ENCODE results near the gene FLNA. TPM values are rescaled to one million over a fixed set of nuclear protein-coding genes. Genes with fewer than 3 reads are reported as not detected.

FLNA gene
- polyA plus RNA-seq, 1 donor from 2014 or later, result 396 TPM

- no peaks in the 10 kb centered on the region for H3K27me3 Mint-ChIP-seq
- H3K9me3 Mint-ChIP-seq, result peaks cover 0 to 2% (median 0%) of the 10 kb centered on the region in 3 donors
- H3K27ac Mint-ChIP-seq, result peak overlapping the region; percentile 39 to 99 (median 44)
- peak overlapping the region; percentile 52 to 93 (median 82) for H3K4me3 Mint-ChIP-seq
- H3K36me3 Mint-ChIP-seq, result no peaks in the 10 kb centered on the region
- peaks cover 9 to 11% (median 11%) of the 10 kb centered on the region in 3 donors for H3K4me1 Mint-ChIP-seq
These were observed 811 bp downstream of the FLNA start for GRCh38 chrX:154373340-154374306.

- H3K36me3 Mint-ChIP-seq, result no peaks in the 10 kb centered on the region
- peak overlapping the region; percentile 72 to 93 (median 86) for H3K4me3 Mint-ChIP-seq
- H3K27me3 Mint-ChIP-seq, result no peaks in the 10 kb centered on the region
- peaks cover 0 to 2% (median 0%) of the 10 kb centered on the region in 3 donors for H3K9me3 Mint-ChIP-seq
- H3K27ac Mint-ChIP-seq, result peak overlapping the region; percentile 44 to 99 (median 93)
- peaks cover 10 to 15% (median 12%) of the 10 kb centered on the region in 3 donors for H3K4me1 Mint-ChIP-seq
These were observed 1.8 kb downstream of the FLNA start for GRCh38 chrX:154372612-154373022.

GRCh38 chrX:154371789-154372300 is 2.6 kb downstream of the FLNA start:
- H3K27me3 Mint-ChIP-seq, result no peaks in the 10 kb centered on the region
- no peaks in the 10 kb centered on the region for H3K9me3 Mint-ChIP-seq
- no peaks in the 10 kb centered on the region for H3K36me3 Mint-ChIP-seq
- H3K4me1 Mint-ChIP-seq, result peaks cover 10 to 15% (median 12%) of the 10 kb centered on the region in 3 donors
- peak overlapping the region; percentile 44 to 99 (median 93) for H3K27ac Mint-ChIP-seq
- H3K4me3 Mint-ChIP-seq, result peak overlapping the region; percentile 77 to 99 (median 89)

DNA sequence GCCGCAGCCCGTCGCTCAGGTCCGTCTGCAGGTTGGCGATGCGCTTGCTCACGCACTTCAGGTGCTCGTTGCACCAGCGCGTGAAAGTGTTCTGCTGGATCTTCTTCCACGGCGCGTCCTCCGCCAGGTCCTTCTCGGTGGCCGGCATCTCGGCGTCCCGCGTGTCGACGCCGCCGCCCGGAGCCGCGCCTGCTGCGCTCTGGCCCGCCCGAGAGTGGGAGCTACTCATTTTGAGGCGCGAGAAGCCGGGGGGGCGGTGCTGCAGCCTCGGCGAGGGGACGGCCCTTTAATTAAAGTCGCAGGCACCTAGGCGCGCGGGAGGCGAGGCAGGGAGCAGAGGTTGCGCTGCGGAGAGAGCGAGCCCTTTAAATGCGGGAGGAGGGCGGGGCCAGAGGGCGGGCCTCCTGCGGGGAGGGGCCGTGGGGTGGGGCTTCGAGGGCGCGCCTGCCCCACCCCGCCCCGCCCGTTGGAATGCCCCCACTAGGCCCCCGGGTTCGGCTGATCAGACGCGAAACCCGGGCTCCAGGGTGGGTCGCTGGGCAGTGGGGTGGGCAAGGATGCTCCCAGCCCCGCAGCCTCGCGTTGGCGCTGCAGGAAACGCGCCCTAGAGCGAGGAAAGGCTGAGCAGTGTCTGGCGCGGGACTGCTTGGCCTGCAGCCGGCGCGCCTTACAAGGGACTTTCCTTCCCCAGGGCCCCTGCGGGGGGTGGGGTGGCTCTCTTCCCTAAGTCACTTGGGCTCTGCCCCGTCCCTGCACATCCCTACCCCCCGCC is 3.2 kb downstream of the FLNA start:
- Mint-ChIP-seq H3K36me3 (no peaks in the 10 kb centered on the region), H3K4me1 (peaks cover 10 to 15% (median 12%) of the 10 kb centered on the region in 3 donors)

GRCh38 chrX:154370300-154371016 is 4.0 kb downstream of the FLNA start:
- Mint-ChIP-seq H3K4me1 (peaks cover 10 to 15% (median 13%) of the 10 kb centered on the region in 3 donors), H3K27me3 (no peaks in the 10 kb centered on the region), H3K4me3 (peak overlapping the region; percentile 92 to 99 (median 98)), H3K36me3 (no peaks in the 10 kb centered on the region), H3K9me3 (no peaks in the 10 kb centered on the region), H3K27ac (peak overlapping the region; percentile 94 to 99 (median 94))

More for the DNA sequence above, 3.2 kb downstream of the FLNA start:
- H3K9me3 Mint-ChIP-seq, result no peaks in the 10 kb centered on the region
- H3K27me3 Mint-ChIP-seq, result no peaks in the 10 kb centered on the region
- peak overlapping the region; percentile 84 to 99 (median 94) for H3K4me3 Mint-ChIP-seq
- peak overlapping the region; percentile 74 to 99 (median 84) for H3K27ac Mint-ChIP-seq

DNA sequence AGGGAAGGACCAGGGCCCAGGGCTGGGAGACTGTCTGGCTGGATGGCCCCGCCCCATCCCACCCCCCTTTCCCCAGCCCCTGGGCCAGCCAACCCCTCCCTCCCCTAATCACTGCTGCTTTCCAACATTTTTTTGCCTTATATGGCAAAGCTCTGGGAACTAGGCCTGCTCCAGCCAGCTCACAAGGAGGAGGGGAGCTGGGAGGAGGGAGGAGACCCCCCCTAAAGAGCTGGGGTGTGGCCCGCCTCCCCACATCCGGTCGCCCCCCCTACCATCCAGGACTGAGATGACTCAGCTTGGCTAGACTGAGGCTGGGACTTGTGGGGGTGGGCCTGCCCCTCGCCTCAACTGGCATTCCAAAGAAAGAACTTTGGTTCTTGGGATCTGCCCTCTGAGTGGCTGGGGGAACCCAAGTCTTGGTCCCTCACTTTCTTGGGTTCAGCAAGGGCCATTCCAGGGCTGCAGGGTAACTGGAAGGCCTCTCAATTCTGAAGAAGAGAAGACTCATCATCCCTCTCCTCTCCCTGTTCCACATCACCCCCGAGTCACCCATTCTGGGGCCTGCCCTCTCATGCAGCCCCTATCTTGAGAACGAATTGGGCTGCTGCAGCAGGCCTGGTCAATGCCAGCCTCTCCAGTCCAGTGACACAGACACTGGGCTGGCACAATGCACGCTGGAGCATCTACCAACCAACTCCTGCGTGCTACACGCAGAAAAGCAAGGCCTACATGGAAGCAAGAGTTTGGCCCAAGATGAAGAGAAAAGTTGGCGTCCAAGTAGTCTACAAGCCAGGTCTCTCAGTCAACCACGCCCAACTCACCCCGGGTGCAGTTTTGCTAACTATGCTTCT is 4.8 kb downstream of the FLNA start:
- H3K4me3 Mint-ChIP-seq, result peak overlapping the region; percentile 92 to 99 (median 98)
- no peaks in the 10 kb centered on the region for H3K27me3 Mint-ChIP-seq
- H3K36me3 Mint-ChIP-seq, result no peaks in the 10 kb centered on the region
- peaks cover 10 to 15% (median 13%) of the 10 kb centered on the region in 3 donors for H3K4me1 Mint-ChIP-seq
- H3K9me3 Mint-ChIP-seq, result no peaks in the 10 kb centered on the region
- H3K27ac Mint-ChIP-seq, result peak overlapping the region; percentile 94 to 99 (median 94)

DNA sequence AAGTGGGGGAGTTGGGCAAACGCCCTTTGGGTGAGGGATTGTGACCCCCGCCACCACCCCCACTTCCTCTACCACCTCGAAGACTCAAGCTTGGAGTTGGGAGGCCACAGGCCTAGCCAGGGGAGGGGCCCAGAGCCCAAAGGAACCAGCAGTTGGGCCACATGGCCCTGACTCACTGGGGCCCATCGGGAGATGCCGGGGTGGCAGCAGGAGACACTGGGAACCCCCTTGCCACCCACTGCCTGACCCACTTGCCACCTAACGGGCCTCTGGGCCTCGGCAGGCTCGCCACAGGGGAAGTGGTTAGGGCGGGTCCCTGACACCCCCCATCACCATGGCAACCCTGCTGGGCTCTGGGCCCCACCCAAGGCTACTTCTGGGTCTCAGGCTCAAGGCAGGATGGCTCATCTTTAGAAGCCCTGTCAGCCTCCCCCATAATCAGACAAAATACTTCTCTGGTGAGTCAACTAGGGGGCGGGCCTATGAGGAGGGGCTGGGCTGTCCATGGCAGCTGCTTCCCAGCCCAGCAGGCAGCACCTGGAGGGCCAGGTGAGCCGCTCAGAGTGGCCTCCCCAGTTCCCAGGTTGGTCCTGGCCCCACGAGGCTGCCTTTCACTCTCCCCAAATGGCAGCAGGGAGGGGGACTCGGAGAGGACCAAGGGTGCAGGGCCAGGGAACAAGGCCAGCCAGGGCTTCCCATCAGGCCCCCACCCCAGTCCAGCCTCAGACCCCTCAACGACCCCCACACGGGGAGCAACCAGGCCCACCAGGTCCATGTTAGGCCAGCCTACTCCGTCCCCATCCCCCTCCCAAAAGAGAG is 5.6 kb downstream of the FLNA start:
- peak overlapping the region; percentile 90 to 99 (median 92) for H3K27ac Mint-ChIP-seq

DNA sequence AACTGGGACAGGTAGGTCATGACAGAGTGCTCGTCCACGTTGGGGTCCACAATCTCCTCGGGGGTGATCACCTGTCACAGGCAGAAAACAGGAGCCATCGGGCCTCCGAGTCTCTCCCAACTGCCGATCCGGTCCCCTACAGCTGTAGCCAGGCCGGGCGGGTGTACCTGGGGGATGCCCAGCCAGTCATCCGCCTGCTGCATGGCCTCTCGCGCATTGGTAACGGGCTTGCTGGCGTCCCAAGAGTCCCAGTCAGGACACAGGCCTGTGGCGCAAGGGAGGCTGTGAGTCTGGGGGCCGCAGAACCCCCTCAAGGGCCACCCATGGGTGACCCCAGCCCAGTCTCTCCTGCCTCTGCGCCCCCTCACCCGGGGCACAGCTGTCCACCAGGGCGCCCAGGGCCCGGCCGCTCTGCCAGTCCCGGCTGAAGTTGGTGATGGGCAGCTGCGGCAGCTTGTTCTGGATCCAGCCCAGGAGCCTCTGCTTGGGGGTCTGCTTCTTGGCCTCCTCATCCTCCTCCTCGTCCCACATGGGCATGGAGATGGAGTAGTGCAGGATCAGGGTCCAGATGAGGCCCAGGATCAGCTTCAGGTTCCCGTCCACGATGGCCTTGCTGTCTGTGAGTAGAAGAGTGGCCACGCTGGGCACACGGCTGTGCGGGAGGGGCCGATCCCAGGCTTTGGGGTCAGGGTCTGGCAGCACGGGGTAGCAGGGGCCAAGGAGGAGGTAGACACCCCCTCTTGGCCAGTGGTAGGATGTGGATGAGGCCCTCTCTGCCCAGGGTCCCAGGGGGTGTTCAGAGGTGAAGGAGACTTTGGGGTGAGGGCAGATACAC is 6.7 kb downstream of the FLNA start:
- Mint-ChIP-seq H3K27ac (peak overlapping the region; percentile 90 to 99 (median 92)), H3K27me3 (no peaks in the 10 kb centered on the region), H3K4me3 (peak overlapping the region; percentile 92 to 99 (median 98)), H3K9me3 (no peaks in the 10 kb centered on the region), H3K4me1 (peaks cover 4 to 13% (median 9%) of the 10 kb centered on the region in 3 donors), H3K36me3 (no peaks in the 10 kb centered on the region)

More for the DNA sequence above, 5.6 kb downstream of the FLNA start:
- peak overlapping the region; percentile 92 to 99 (median 98) for H3K4me3 Mint-ChIP-seq
- H3K9me3 Mint-ChIP-seq, result no peaks in the 10 kb centered on the region
- H3K36me3 Mint-ChIP-seq, result no peaks in the 10 kb centered on the region
- H3K4me1 Mint-ChIP-seq, result peaks cover 10 to 15% (median 13%) of the 10 kb centered on the region in 3 donors
- no peaks in the 10 kb centered on the region for H3K27me3 Mint-ChIP-seq

DNA sequence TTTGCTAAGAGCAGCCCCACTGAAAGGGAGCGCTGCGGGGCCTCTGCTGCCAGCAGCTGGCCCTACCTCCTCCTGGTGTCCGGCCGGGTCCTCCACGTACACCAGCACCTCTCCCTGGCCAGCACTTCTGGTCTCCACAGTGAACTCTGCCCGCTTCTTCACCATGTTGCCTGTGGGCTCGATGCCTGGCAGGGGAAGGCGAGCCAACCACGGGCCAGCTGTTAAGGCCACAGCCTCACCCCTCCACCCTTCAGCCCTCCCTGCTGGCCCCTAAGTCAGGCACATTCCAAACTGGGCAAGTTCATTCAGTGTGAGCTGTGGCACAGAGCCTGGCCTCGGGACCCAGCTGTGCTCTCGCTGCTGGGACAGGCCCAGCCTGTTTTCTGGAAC is 7.8 kb downstream of the FLNA start:
- Mint-ChIP-seq H3K9me3 (no peaks in the 10 kb centered on the region), H3K36me3 (no peaks in the 10 kb centered on the region), H3K27me3 (no peaks in the 10 kb centered on the region), H3K4me3 (no peak overlapping the region), H3K27ac (peak overlapping the region; percentile 46 to 87 (median 70)), H3K4me1 (peaks cover 0 to 9% (median 4%) of the 10 kb centered on the region in 3 donors)

DNA sequence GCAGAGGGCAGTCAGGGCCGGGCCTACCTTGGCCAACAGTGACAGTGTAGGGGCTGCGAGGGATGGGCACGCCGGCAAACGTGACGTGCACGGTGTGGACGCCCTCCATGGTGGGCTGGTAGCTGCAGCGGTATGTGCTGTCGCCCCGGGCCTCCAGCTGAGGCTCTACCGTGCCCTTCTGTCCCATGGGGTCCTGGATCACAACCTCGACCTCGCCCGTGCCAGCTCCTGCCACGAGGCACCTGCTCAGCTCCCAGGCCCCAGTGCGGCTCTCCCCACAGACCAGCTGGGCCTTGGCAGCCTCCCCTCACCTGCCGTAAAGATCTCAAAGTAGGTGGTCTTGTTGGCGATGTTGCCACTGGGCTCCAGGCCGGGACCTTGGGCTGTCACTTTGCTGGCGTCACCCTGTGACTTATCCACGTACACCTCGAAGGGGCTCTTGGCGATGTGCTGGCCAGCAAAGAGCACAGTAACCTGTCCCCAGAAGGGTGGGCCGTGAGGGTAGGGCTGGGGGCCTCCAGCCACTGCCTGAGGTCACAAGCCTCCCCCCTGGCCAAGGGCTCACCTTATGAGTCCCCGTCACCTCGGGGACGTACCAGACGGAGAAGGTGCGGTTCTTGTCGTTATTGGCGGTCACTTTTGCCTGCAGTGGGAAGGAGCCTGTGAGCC is 8.3 kb downstream of the FLNA start:
- no peak overlapping the region for H3K4me3 Mint-ChIP-seq
- peaks cover 0 to 9% (median 4%) of the 10 kb centered on the region in 3 donors for H3K4me1 Mint-ChIP-seq

DNA sequence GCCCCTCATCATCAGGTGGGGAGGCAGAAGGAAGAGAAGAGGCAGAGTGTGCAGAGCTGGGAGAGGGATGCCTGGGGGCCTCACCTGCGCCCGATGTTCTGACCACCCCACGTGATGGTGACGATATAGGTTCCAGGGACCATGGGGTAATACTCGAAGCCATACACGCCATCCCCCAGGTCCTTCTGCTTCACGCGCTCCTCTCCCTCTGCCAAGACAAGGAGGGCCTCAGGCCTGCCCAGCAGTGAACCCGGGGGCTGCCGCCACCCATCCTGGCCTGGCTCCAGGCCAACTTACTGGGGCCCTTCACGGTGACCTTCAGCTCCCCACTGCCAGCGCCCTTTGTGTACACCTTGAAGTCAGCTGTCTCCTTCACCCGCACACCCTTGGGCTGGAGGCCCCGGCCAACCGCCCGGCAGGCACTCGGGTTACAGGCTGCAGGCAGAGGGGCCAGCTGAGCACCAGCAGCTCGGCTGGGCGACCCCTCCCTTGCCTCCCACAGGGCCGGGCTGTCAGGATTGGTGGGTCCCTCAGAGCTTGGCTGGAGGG is 9.3 kb downstream of the FLNA start:
- H3K4me1 Mint-ChIP-seq, result peaks cover 0 to 9% (median 4%) of the 10 kb centered on the region in 3 donors
- H3K4me3 Mint-ChIP-seq, result peak overlapping the region in 1 of 4 donors; percentile 25
- peak overlapping the region; percentile 61 to 85 (median 70) for H3K27ac Mint-ChIP-seq
- H3K9me3 Mint-ChIP-seq, result no peaks in the 10 kb centered on the region
- no peaks in the 10 kb centered on the region for H3K36me3 Mint-ChIP-seq
- no peaks in the 10 kb centered on the region for H3K27me3 Mint-ChIP-seq

More for the DNA sequence above, 8.3 kb downstream of the FLNA start:
- no peaks in the 10 kb centered on the region for H3K9me3 Mint-ChIP-seq
- no peaks in the 10 kb centered on the region for H3K36me3 Mint-ChIP-seq
- H3K27me3 Mint-ChIP-seq, result no peaks in the 10 kb centered on the region
- peak overlapping the region; percentile 46 to 70 (median 67) for H3K27ac Mint-ChIP-seq
